Fibroblast of mammary gland (primary cell): ENCODE data around the gene ZC3H13.

ENCODE experiments used
- DNase-seq: peaks from one replicate; pipeline ENCODE4 v3.0.0-alpha.2; 2010; ENCODE audit warnings: low read depth
- H3K4me3 ChIP-seq: 2 replicates; pipeline ENCODE4 v1.5.1; 2011; ENCODE audit warnings: low read depth, mild to moderate bottlenecking, low read length, moderate library complexity; ENCODE audit not compliant: control insufficient read depth
- TF ChIP-seq, protein P1 (sequence below): conservative IDR thresholded peaks from 2 replicates; pipeline ENCODE4 v1.5.1; 2011; ENCODE audit warnings: low read depth, low read length, inconsistent platforms; ENCODE audit not compliant: control insufficient read depth, insufficient read depth

ZC3H13 gene

DNA sequence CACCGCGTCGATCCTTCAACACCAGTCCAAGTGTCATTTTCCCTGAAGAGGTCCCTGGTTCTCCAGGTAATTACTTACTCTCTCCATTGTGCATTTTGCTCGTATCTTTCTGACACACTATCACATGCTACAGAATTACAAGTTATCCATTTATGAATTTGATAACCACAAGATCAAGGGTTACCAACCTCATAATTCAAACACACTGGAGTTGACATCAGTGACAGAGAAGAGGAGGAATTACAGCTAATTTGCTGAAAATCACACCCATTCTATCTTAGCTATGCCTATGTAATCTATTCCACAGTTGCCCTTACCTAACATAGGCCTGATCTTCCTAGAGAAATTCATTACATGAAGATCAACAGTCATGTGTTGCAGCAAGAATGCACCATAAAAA, 14.2 kb downstream of the ZC3H13 start:
- TF ChIP-seq, protein P1, sequence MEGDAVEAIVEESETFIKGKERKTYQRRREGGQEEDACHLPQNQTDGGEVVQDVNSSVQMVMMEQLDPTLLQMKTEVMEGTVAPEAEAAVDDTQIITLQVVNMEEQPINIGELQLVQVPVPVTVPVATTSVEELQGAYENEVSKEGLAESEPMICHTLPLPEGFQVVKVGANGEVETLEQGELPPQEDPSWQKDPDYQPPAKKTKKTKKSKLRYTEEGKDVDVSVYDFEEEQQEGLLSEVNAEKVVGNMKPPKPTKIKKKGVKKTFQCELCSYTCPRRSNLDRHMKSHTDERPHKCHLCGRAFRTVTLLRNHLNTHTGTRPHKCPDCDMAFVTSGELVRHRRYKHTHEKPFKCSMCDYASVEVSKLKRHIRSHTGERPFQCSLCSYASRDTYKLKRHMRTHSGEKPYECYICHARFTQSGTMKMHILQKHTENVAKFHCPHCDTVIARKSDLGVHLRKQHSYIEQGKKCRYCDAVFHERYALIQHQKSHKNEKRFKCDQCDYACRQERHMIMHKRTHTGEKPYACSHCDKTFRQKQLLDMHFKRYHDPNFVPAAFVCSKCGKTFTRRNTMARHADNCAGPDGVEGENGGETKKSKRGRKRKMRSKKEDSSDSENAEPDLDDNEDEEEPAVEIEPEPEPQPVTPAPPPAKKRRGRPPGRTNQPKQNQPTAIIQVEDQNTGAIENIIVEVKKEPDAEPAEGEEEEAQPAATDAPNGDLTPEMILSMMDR, result no peak
- no peak overlapping the region for H3K4me3 ChIP-seq
- DNase-seq, result no peak

DNA sequence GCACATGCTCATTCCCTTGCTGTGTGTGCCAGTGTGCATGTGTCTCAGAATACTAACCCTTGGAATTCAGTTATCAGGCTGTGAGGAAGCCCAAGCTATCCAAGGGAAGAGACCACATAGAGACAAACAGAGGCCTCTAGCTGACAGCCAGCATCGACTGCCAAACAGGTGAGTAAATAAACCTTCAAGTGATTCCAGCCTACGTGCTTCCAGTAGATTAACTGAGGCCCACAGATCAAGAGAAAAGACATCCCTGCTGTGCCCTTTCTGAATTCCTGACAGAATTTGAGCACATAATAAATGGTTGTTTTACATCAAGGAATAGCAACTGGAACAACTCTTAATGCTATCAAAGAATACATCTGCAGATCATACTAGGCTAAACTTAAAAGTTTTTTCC, 17.5 kb downstream of the ZC3H13 start:
- TF ChIP-seq, protein P1, result no peak
- H3K4me3 ChIP-seq, result no peak overlapping the region
- no peak for DNase-seq

GRCh38 chr13:46032341-46032740, 20.2 kb downstream of the ZC3H13 start:
- TF ChIP-seq, protein P1, result no peak
- DNase-seq, result no peak
- no peak overlapping the region for H3K4me3 ChIP-seq

DNA sequence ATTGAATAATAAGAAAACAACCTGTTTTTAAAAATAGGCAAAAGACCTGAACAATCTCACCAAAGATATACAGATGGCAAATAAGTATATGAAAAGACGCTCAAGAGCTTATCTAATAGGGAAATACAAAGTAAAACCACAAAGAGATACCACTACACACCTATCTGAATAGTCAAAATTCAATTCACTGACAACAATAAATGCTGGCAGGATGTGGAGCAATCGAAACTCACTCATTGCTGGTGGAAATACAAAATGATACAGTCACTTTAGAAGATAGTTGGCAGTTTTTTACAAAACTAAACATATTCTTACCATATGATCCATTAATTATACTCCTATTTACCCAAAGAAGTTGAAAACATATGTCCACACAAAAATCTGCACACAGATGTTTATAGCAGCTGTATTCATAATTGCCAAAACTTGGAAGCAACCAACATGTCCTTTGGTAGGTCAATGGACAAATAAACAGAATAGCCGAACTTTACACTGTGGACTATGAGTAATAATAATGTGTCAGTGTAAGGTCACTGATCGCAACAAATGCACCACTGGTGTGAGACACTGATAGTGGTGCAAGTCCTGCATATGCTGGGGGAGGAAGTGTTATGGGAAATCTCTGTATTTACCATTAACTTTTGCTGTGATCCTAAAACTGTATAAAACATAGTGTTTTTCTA, 20.8 kb downstream of the ZC3H13 start:
- H3K4me3 ChIP-seq, result no peak overlapping the region
- DNase-seq, result peak; percentile 63

DNA sequence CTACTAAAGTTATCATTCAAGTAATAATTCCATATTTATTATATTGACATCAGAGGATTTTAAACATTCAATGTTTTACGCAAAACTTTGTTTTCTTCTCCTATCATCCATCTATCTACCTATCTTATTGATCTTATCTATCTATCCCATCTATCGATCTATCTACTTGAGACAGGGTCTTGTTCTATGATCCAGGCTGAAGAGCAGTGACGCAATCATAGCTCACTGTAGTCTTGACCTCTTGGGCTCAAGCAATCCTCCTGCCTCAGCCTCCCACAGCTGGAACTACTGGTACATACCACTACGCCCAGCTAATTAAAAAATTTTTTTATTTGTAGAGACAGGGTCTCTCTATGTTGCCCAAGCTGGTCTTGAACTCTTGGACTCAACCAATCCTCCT, 27.4 kb downstream of the ZC3H13 start:
- no peak overlapping the region for H3K4me3 ChIP-seq
- TF ChIP-seq, protein P1, result no peak
- DNase-seq, result no peak

More for the DNA sequence above, 20.8 kb downstream of the ZC3H13 start:
- TF ChIP-seq, protein P1, result no peak

DNA sequence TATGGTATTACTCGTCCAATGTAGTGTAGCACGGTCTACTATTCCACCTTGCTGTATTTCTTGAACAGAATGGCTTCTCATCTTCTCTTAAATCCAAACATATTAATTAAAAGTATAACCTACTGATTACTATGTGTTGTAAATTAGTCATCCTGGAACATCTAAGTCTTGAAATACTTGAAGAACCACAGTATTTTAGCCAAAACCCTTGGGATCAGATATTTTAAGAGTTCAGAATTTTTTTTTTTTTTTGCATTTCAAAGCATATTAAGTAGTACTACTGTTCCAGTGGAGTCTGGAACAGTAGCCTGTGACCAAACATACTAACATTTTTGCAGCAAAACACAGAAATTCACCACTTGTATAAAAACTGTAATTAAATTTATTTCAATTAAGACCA, 30.1 kb downstream of the ZC3H13 start:
- TF ChIP-seq, protein P1, result no peak
- peak; percentile 34 for DNase-seq
- H3K4me3 ChIP-seq, result no peak overlapping the region
